IPS-20b (cell line): Measurements from ENCODE around the gene TCERG1L.

Source experiments
- H3K27ac ChIP-seq: one replicate; pipeline ENCODE4 v1.5.1; 2013; ENCODE audit warnings: low read length
- H3K27me3 ChIP-seq: 2 replicates; pipeline ENCODE4 v1.6.1; 2013; ENCODE audit warnings: mild to moderate bottlenecking, low read length, inconsistent platforms; ENCODE audit not compliant: insufficient read depth
- H3K36me3 ChIP-seq: 2 replicates; pipeline ENCODE4 v1.6.1; 2013; ENCODE audit warnings: low read depth, mild to moderate bottlenecking, inconsistent platforms, low read length, moderate library complexity; ENCODE audit not compliant: insufficient read depth
- H3K4me1 ChIP-seq: 2 replicates; pipeline ENCODE4 v1.6.1; 2013; ENCODE audit warnings: mild to moderate bottlenecking, control low read depth, inconsistent platforms, low read length, moderate library complexity; ENCODE audit not compliant: insufficient read depth
- H3K4me3 ChIP-seq: 2 replicates; pipeline ENCODE4 v1.5.1; 2013; ENCODE audit warnings: mild to moderate bottlenecking, low read length, inconsistent platforms
- H3K9ac ChIP-seq: 2 replicates; pipeline ENCODE4 v1.6.1; 2013; ENCODE audit warnings: low read depth, mild to moderate bottlenecking, inconsistent platforms, low read length, moderate library complexity
- H3K9me3 ChIP-seq: 2 replicates; pipeline ENCODE4 v1.6.1; 2013; ENCODE audit warnings: mild to moderate bottlenecking, low read depth, low read length, inconsistent platforms; ENCODE audit not compliant: insufficient read depth

The TCERG1L gene

GRCh38 chr10:131207584-131208532 lies 103.7 kb downstream of the TCERG1L start:
- H3K27ac ChIP-seq: no peak overlapping the region
- no peaks in the 10 kb centered on the region for H3K9me3 ChIP-seq
- H3K4me3 ChIP-seq: no peak overlapping the region
- H3K27me3 ChIP-seq: no peaks in the 10 kb centered on the region
- H3K36me3 ChIP-seq: no peaks in the 10 kb centered on the region
- no peak overlapping the region for H3K9ac ChIP-seq
- no peaks in the 10 kb centered on the region for H3K4me1 ChIP-seq

GRCh38 chr10:131207176-131207575 lies 104.3 kb downstream of the TCERG1L start:
- Histone ChIP-seq H3K36me3 (no peaks in the 10 kb centered on the region), H3K9ac (no peak overlapping the region), H3K4me3 (no peak overlapping the region), H3K9me3 (no peaks in the 10 kb centered on the region), H3K4me1 (no peaks in the 10 kb centered on the region), H3K27me3 (no peaks in the 10 kb centered on the region), H3K27ac (no peak overlapping the region)

GRCh38 chr10:131206111-131206995 lies 105.2 kb downstream of the TCERG1L start:
- no peak overlapping the region for H3K9ac ChIP-seq
- H3K4me3 ChIP-seq: no peak overlapping the region
- no peaks in the 10 kb centered on the region for H3K36me3 ChIP-seq
- H3K27me3 ChIP-seq: no peaks in the 10 kb centered on the region
- H3K27ac ChIP-seq: no peak overlapping the region
- H3K4me1 ChIP-seq: no peaks in the 10 kb centered on the region
- no peaks in the 10 kb centered on the region for H3K9me3 ChIP-seq

- no peak overlapping the region for H3K27ac ChIP-seq
- no peaks in the 10 kb centered on the region for H3K9me3 ChIP-seq
- no peaks in the 10 kb centered on the region for H3K4me1 ChIP-seq
- no peak overlapping the region for H3K4me3 ChIP-seq
- H3K36me3 ChIP-seq: no peaks in the 10 kb centered on the region
- H3K9ac ChIP-seq: no peak overlapping the region
- no peaks in the 10 kb centered on the region for H3K27me3 ChIP-seq
Observed at GRCh38 chr10:131205556-131205955, 106.0 kb downstream of the TCERG1L start.

DNA sequence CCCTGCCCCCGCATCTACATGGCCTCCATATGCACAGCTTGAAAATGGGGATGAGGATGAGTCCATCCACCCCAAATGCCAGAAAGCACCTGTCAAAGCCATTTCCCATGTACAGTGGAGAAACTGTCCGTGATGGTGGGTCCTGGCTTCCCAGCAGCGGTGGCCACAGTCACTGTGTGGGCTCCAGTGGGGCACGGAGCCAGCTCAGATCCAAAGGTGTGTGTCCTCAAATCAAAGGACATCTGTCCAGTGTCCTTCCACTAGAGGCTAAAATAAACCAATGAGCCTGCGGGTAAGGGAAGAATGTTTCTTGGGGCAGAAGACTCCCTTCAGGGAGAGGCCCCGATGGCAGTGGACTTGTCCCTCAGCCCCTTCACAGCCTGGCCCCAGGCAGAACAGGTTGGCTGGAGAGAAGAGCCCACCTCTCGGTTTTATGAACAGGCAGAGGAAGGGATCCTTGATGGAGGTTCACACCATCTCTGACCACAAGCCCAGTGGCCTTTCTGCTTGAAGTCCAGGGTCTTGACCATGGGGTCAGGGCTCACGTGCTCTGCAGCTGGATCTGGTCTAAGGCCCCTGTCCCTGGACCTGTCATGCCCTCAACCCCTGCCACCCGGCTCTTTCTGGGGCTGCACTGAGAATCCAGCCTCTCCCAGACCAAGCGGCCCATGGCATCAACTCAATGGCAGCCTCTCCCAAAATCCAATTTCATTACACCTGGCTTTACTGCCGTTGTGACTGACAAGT lies 106.9 kb downstream of the TCERG1L start:
- Histone ChIP-seq H3K36me3 (no peaks in the 10 kb centered on the region), H3K4me1 (peaks cover 4% of the 10 kb centered on the region; the same call in 1 of the 2 replicates), H3K9me3 (no peaks in the 10 kb centered on the region), H3K27ac (no peak overlapping the region), H3K4me3 (no peak overlapping the region), H3K27me3 (no peaks in the 10 kb centered on the region), H3K9ac (no peak overlapping the region)

DNA sequence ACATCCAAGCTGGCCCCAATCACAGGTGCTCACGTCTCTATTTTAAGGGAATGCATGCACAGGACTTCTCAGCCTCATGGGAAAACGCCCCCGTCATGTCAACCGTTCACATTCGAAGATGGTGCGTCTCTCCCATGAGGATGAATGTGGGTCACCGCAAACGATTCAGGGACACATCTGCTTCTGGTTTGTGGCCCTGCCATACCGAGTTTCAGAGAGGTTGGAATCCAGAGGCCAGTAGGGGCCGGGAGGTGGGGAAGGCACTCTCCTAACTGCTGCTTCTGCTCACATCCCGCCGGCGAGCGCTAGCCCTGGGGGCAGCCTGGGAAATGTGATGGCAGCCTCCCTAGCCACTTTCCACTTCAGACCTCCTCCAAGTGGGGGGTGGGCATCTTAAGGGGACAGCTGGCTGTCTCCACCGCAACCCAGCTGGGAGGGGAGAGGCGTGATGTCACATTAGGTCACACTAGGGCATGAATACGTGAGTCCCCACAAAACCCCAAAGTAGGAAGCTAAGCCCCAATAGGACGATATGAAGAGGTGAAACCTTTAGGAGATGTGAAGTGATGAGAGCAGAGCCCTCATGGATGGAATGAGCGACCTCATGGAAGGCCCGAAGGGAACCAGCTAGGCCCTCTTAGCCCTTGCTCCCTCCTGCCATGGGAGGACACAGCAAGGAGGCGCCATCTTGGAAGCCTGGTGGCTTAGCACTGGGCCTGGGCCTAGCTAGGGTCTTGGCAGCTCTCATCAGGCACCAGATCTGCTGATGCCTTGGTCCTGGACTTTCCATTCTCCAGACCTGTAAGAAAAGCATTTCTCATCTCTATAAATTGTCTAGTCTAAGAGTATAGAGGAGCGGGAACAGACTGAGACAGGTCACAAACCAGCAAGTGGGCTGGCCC lies 107.8 kb downstream of the TCERG1L start:
- Histone ChIP-seq H3K4me1 (peaks cover 4% of the 10 kb centered on the region; the same call in 1 of the 2 replicates), H3K36me3 (no peaks in the 10 kb centered on the region), H3K27me3 (no peaks in the 10 kb centered on the region), H3K9me3 (no peaks in the 10 kb centered on the region), H3K27ac (no peak overlapping the region), H3K9ac (no peak overlapping the region), H3K4me3 (no peak overlapping the region)

- Histone ChIP-seq H3K27me3 (no peaks in the 10 kb centered on the region), H3K4me1 (peaks cover 4% of the 10 kb centered on the region; the same call in 1 of the 2 replicates), H3K4me3 (no peak overlapping the region), H3K27ac (no peak overlapping the region), H3K9me3 (no peaks in the 10 kb centered on the region), H3K36me3 (no peaks in the 10 kb centered on the region), H3K9ac (no peak overlapping the region)
Observed at GRCh38 chr10:131202990-131203389, 108.5 kb downstream of the TCERG1L start.

GRCh38 chr10:131201741-131202515 lies 109.6 kb downstream of the TCERG1L start:
- H3K4me3 ChIP-seq: no peak overlapping the region
- no peaks in the 10 kb centered on the region for H3K9me3 ChIP-seq
- H3K27ac ChIP-seq: no peak overlapping the region
- H3K36me3 ChIP-seq: no peaks in the 10 kb centered on the region
- H3K9ac ChIP-seq: no peak overlapping the region
- H3K4me1 ChIP-seq: peaks cover 4% of the 10 kb centered on the region; the same call in 1 of the 2 replicates
- H3K27me3 ChIP-seq: no peaks in the 10 kb centered on the region

DNA sequence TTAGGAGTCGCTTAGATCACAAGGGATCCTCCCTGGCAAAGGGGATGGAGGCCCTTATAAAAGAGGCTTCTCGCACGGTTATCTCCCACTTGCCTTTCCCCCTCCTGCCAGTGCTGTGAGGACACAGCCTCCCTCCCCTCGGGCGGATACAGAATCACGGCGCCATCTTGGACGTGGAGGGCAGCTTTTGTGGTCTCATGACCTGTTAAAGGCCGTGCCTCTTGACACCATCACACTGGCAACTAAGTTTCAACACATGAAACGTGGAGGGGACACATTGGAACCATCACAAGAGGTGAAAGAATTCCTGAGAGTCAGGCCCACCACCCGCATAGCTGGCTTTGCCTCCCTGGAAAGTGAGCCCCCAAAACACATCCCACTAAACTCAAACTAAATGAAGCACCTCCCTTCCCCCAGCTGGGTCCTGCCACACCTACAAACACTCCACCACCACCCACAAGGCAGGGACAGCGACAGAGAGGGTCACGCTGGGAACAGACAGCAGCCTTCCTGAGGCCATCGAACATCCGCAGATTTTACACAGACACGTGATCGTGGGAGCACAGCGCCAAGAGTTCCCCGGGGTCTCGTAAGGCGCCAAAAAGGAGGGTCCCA lies 110.6 kb downstream of the TCERG1L start:
- H3K9me3 ChIP-seq: no peaks in the 10 kb centered on the region
- no peak overlapping the region for H3K9ac ChIP-seq
- no peaks in the 10 kb centered on the region for H3K36me3 ChIP-seq
- H3K4me3 ChIP-seq: no peak overlapping the region
- H3K27me3 ChIP-seq: no peaks in the 10 kb centered on the region
- peaks cover 4% of the 10 kb centered on the region; the same call in 1 of the 2 replicates for H3K4me1 ChIP-seq
- no peak overlapping the region for H3K27ac ChIP-seq

DNA sequence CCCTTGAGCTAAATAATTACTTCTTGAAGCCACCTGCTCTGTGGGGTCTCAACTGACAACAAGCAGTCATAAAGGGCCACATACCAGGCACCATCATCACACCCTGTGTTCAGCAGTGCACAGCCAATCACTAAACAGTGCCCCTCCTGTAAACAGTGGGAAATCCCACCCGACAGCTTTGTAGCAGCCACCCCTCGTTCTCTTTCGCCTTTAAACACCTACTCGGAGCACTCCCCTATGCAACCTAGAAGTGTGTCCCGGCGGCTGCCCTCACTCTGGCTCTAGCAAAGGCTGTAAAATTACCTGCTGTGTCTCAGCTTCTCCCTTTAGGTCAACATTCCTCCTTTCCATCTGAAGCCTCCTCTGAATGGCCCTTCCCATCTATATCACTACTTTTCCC lies 111.9 kb downstream of the TCERG1L start:
- Histone ChIP-seq H3K27me3 (no peaks in the 10 kb centered on the region), H3K9me3 (no peaks in the 10 kb centered on the region), H3K9ac (no peak overlapping the region), H3K4me3 (no peak overlapping the region), H3K4me1 (peaks cover 4% of the 10 kb centered on the region; the same call in 1 of the 2 replicates), H3K27ac (no peak overlapping the region), H3K36me3 (no peaks in the 10 kb centered on the region)
